ENCODE results near the gene CDKN2B. TPM values are rescaled to one million over a fixed set of nuclear protein-coding genes. Genes with fewer than 3 reads are reported as not detected.

Gene CDKN2B
- total and polyA plus RNA-seq, 2 of the 13 experiments (the other 11 are each of a cell fraction or from before 2014, with no cell fraction given): 1.4 to 1.5 TPM

DNA sequence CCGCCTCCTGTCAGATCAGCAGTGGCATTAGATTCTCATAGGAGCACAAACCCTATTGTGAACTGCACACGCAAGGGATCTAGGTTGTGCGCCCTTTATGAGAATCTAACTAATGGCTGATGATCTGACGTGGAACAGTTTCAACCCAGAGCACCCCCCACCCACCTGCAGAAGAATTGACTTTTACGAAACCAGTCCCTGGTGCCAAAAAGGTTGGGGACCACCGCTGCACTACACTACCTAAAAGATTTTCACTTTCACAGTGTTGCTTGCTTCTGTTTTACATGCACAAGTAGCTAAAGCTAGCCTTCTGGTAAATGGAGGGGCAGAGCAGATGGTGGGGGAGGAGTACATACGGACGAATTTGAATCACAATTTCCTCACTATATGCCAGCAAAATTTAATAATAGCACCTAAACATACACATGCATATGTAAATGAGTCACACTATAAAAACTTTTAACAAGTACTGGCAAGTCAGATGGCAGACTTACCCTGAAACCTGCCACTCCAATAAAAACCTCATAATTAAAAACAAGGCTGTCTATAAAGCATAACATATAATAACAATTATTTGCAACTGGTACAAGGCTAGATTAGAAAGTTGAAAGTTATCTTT, 24.0 kb upstream of the CDKN2B start:
- DNase-seq (ENCODE audit: low spot score): no peak
- FAIRE-seq: no peak
- Histone ChIP-seq H3K4me3 (replicated peaks in 1 of 3; ENCODE audit: insufficient read depth in 1 of 3, low read depth in 2 of 3, low read length in 3 of 3) (no peak overlapping the region), H3K9me3 (ENCODE audit: low read length) (no peaks in the 10 kb centered on the region), H3K36me3 (replicated peaks in 1 of 2; ENCODE audit: control insufficient read depth in 1 of 2, insufficient read depth in 2 of 2, low read length in 2 of 2) (no peaks in the 10 kb centered on the region), H4K20me1 (ENCODE audit: insufficient read depth, low read length) (no peaks in the 10 kb centered on the region), H3K27me3 (ENCODE audit: control insufficient read depth in 1 of 2, insufficient read depth in 2 of 2, low read length in 2 of 2) (no peaks in the 10 kb centered on the region), H3K79me2 (ENCODE audit: insufficient read depth, low read length) (no peaks in the 10 kb centered on the region), H3K27ac (ENCODE audit: extremely low read length, insufficient read depth, low read length) (no peak overlapping the region), H2AFZ (ENCODE audit: low read length) (no peak overlapping the region), H3K4me1 (ENCODE audit: insufficient read depth, low read length) (peaks cover 6% of the 10 kb centered on the region; the same call in 1 of the 2 replicates), H3K4me2 (ENCODE audit: low read depth, low read length) (no peak overlapping the region), H3K9ac (ENCODE audit: insufficient read depth, low read depth, low read length) (no peak overlapping the region)
- BruUV-seq (replicated peaks): no TSS peak
- CTCF ChIA-PET (ENCODE audit: low intra/inter-chr PET ratio, low total read pairs): no interaction called here
- WGBS (ENCODE audit: low lambda C conversion rate): 26% methylated on average over 8 of the region's 8 CpGs
- intact Hi-C loops (cut with micrococcal nuclease; ENCODE audit: unreplicated experiment) (no loop called here), in situ Hi-C loops (cut with HindIII; ENCODE audit: extremely low pct_ligation_motif_present, low pct_unique_long_range_greater_than_20kb) (loop anchor here (10.0 kb wide), 1 partner anchor 218 kb away; no protein-coding TSS in a partner anchor)
- no peak for ATAC-seq
- POLR2A ChIA-PET: no interaction called here
- TF ChIP-seq, protein P1, sequence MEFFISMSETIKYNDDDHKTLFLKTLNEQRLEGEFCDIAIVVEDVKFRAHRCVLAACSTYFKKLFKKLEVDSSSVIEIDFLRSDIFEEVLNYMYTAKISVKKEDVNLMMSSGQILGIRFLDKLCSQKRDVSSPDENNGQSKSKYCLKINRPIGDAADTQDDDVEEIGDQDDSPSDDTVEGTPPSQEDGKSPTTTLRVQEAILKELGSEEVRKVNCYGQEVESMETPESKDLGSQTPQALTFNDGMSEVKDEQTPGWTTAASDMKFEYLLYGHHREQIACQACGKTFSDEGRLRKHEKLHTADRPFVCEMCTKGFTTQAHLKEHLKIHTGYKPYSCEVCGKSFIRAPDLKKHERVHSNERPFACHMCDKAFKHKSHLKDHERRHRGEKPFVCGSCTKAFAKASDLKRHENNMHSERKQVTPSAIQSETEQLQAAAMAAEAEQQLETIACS (CRISPR knock-in tag; IDR thresholded peaks at IDR 0.05): no peak
- TF ChIP-seq, protein P2, sequence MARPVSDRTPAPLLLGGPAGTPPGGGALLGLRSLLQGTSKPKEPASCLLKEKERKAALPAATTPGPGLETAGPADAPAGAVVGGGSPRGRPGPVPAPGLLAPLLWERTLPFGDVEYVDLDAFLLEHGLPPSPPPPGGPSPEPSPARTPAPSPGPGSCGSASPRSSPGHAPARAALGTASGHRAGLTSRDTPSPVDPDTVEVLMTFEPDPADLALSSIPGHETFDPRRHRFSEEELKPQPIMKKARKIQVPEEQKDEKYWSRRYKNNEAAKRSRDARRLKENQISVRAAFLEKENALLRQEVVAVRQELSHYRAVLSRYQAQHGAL (CRISPR knock-in tag; IDR thresholded peaks at IDR 0.05; ENCODE audit: not compliant biosample characterization): no peak
- TF ChIP-seq ZNF549 (CRISPR knock-in tag; IDR thresholded peaks at IDR 0.05): no peak
- TF ChIP-seq KAT8 (CRISPR knock-in tag; IDR thresholded peaks at IDR 0.05): no peak
- no peak for TF ChIP-seq RORA (CRISPR knock-in tag; IDR thresholded peaks at IDR 0.05)
- TF ChIP-seq MIER2 (CRISPR knock-in tag; IDR thresholded peaks at IDR 0.05): no peak
- no peak for TF ChIP-seq NFIB (CRISPR knock-in tag; IDR thresholded peaks at IDR 0.05; ENCODE audit: borderline replicate concordance)
